Activated CD4-positive, alpha-beta memory T cell treated with anti-CD3 and anti-CD28 coated beads for 36 hours (primary cell): ENCODE data around the gene ACYP2. TPM values are rescaled to one million over a fixed set of nuclear protein-coding genes. Genes with fewer than 3 reads are reported as not detected.
A peak's percentile ranks its signal among the peaks of the same experiment; 100 is the strongest.
"Not testable (repeated sequence)": the region's sequence is repeated elsewhere in the genome, so short reads cannot be mapped to it uniquely, and the experiment has no call there.

Source experiments
- CTCF ChIA-PET: fragments of 350-600 bp; sonication (Branson Sonifier 250); formaldehyde crosslinking; loops from one replicate; lab custom pipeline; 2021; ENCODE audit warnings: antibody characterized with exemption, inconsistent platforms; lab: Charles Lee
- POLR2A ChIA-PET: fragments of 350-600 bp; sonication (Branson Sonifier 250); formaldehyde crosslinking; loops from one replicate; lab custom pipeline; 2021; ENCODE audit warnings: antibody characterized with exemption; lab: Charles Lee
- DNase-seq: peaks from one replicate; pipeline ENCODE4 v3.0.0-alpha.2; 2020
- H3K27ac Mint-ChIP-seq: one replicate; pipeline ENCODE4 v1.8.0; 2021; ENCODE audit warnings: mixed read lengths
- H3K27me3 Mint-ChIP-seq: one replicate; pipeline ENCODE4 v1.8.0; 2021; ENCODE audit warnings: mixed read lengths
- H3K36me3 Mint-ChIP-seq: one replicate; pipeline ENCODE4 v1.8.0; 2021; ENCODE audit warnings: mixed read lengths
- H3K4me1 Mint-ChIP-seq: one replicate; pipeline ENCODE4 v1.8.0; 2021; ENCODE audit warnings: low read depth, mixed read lengths
- H3K4me3 Mint-ChIP-seq: one replicate; pipeline ENCODE4 v1.8.0; 2021; ENCODE audit warnings: mild to moderate bottlenecking, mixed read lengths
- H3K9me3 Mint-ChIP-seq: one replicate; pipeline ENCODE4 v1.8.0; 2021; ENCODE audit warnings: mixed read lengths
- intact Hi-C: fragments of 100-400 bp; cut with micrococcal nuclease; formaldehyde crosslinking; loops from one replicate; pipeline ENCODE4 v1.15.1; 2023
- total RNA-seq, 2 experiments: library from RNA; stranded (reverse); gene quantifications; one replicate each; pipeline ENCODE4 v1.2.3, GENCODE V29; 2021

ACYP2 gene
- total RNA-seq, 2 experiments from 2014 or later = 5.6 to 6.4 TPM

DNA sequence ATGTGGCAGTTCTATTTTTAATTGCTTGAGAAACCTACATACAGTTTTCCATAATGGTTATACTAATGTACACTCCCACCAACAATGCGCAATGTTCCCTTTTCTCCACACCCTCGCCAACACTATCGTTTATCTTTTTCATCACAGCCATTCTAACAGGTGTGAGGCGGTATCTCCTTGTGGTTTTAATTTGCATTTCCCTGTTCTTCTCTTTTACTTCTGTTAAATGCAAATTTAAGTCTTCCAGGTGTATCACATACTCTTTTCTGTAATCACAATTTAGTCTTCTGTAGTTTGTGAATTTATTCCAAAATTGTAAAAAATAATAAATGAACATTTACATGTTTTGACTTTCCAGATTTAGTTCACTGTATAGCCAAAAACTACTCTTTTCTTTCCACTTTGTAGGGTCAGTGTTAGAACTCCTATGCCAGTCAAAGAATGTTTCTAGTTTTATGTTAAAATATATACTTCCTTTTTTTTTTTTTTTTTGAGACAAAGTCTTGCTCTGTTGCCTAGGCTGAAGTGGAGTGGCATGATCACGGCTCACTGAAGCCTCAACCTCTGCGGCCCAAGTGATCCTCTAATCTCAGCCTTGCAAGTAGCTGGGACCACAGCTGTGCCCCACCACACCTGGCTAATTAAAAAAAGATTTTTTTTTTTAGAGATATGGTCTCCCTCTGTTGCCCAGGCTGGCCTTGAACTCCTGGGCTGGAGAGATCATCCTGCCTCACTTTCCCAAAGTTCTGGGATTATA lies 15.4 kb upstream of the ACYP2 start:
- no peak for DNase-seq
- ChIA-PET CTCF (no interaction called here), POLR2A (interaction anchor here (0.6 kb wide), 1 partner anchor 581 kb away, joined by 4 read pairs; no protein-coding TSS in a partner anchor)
- H3K4me1 Mint-ChIP-seq = peaks cover 9% of the 10 kb centered on the region
- no peaks in the 10 kb centered on the region for H3K9me3 Mint-ChIP-seq
- intact Hi-C loops = loop anchor here (5.0 kb wide), 1 partner anchor 48 kb away; no protein-coding TSS in a partner anchor
- H3K36me3 Mint-ChIP-seq = no peaks in the 10 kb centered on the region
- no peak overlapping the region for H3K4me3 Mint-ChIP-seq
- no peak overlapping the region for H3K27ac Mint-ChIP-seq
- H3K27me3 Mint-ChIP-seq = no peaks in the 10 kb centered on the region

DNA sequence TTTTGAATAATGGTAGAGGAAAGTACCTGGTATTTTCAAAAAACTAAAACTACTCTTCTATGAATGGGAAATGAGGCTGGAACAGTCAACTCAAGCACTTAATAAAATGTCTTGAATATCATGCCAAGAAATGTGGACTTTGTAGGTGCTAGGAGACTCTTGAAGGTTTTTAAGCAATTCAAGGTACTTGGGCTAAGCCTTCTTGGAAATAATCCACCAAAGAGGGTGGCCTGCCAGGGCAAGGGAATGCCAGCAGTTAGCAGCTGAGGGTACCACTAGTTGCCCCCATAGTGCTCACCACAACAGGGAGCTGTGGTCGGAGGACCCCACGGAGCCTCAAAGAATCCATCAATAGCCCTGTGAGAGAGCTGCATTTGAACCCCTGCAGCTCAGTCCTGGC lies 14.6 kb upstream of the ACYP2 start:
- intact Hi-C loops = loop anchor here (5.0 kb wide), 1 partner anchor 48 kb away; no protein-coding TSS in a partner anchor
- DNase-seq = no peak
- Mint-ChIP-seq H3K9me3 (no peaks in the 10 kb centered on the region), H3K27ac (no peak overlapping the region), H3K36me3 (no peaks in the 10 kb centered on the region), H3K4me3 (no peak overlapping the region), H3K4me1 (peaks cover 9% of the 10 kb centered on the region), H3K27me3 (no peaks in the 10 kb centered on the region)
- ChIA-PET POLR2A (no interaction called here), CTCF (no interaction called here)

DNA sequence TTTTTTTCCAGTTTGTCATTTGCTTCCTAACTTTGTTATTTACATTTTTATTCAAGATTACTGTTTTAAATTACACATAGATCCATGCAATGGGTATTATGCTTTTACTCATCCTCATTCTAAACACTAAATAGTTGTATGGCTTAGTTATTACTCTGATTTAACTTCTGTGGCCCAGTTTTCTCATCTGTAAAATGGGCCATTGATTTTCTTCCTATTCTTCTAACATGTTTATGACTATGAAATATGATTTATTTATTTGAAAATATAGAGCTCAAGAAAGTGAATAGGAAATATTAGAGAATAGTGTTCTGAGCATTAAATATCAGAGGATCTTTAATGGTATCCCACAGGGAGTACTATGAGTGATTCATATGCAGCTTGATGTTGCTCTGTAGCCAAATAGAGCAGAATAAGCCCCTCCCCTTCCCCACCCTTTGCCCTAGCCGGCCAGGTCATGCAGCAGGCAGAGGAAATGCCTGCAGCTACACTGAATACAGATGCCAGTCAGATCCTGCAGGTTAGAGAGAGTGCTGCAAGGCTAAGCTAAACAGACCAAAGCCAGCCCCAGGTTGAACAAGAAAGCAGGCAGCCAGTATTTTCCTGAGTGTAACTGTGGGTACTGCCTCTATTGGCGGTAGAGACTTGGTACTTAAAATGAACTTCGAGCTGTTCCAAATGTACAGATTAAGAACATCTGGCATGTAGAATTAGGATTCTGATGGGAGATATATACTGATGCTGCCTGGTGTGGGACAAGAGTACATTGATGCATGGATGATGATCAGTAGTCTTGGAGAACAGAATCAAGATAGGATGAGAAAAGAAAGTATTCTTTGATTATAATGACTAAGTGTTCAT lies 11.7 kb upstream of the ACYP2 start:
- no peaks in the 10 kb centered on the region for H3K36me3 Mint-ChIP-seq
- POLR2A ChIA-PET = no interaction called here
- peaks cover 9% of the 10 kb centered on the region for H3K4me1 Mint-ChIP-seq
- H3K4me3 Mint-ChIP-seq = no peak overlapping the region
- H3K27me3 Mint-ChIP-seq = no peaks in the 10 kb centered on the region
- intact Hi-C loops = loop anchor here (5.0 kb wide), 1 partner anchor 51 kb away; no protein-coding TSS in a partner anchor
- CTCF ChIA-PET = interaction anchor here (1.3 to 1.8 kb wide), 4 partner anchors 51 to 601 kb away, joined by 3 to 6 read pairs (median 4); no protein-coding TSS in a partner anchor
- DNase-seq = peak; percentile 53
- no peak overlapping the region for H3K27ac Mint-ChIP-seq
- H3K9me3 Mint-ChIP-seq = no peaks in the 10 kb centered on the region

DNA sequence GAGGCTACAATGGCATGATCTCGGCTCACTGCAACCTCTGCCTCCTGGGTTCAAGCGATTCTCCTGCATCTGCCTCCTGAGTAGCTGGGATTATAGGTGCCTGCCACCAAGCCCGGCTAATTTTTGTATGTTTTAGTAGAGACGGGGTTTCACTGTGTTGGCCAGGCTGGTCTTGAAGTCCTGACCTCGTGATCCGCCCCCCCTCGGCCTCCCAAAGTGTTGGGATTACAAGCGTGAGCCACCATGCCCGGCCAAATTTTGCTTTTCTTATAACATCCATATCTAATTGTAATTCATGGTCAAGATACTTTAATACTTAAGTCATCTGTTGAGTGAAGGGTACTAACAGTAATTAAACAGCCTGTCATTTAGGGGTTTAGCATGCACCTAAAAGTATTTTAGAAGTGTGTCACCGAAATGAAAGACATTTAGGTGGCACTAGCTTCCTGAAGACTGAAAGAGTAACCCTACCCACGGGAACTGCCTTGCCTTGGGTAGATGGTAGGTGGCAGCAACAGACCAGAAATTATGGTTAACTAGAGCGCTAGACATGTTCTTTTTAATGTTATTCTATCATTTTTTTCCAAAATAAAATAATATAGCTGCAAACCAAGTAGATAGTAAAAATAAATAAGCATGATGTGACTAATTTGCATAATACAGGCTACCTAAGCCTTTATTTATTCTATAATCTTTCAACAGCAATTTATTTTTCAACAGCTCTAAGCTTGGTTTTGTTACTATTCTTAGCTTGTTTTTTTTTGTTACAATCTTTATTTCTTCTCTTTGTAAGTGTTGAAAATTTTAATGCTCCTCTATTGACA lies 8.6 kb upstream of the ACYP2 start:
- peak; percentile 58 for DNase-seq
- Mint-ChIP-seq H3K9me3 (no peaks in the 10 kb centered on the region), H3K27ac (no peak overlapping the region), H3K27me3 (no peaks in the 10 kb centered on the region), H3K36me3 (no peaks in the 10 kb centered on the region), H3K4me3 (no peak overlapping the region), H3K4me1 (peaks cover 5% of the 10 kb centered on the region)
- CTCF ChIA-PET = interaction anchor here (0.6 to 2.6 kb wide), 18 partner anchors 9 to 941 kb away, joined by 3 to 31 read pairs (median 4); partner anchors contain the start of genes ACYP2 and PSME4
- intact Hi-C loops = loop anchor here (1.0 to 5.0 kb wide), 4 partner anchors 395 to 731 kb away; no protein-coding TSS in a partner anchor
- POLR2A ChIA-PET = interaction anchor here (0.8 to 1.4 kb wide), 2 partner anchors 9 to 597 kb away, joined by 3 read pairs; no protein-coding TSS in a partner anchor

DNA sequence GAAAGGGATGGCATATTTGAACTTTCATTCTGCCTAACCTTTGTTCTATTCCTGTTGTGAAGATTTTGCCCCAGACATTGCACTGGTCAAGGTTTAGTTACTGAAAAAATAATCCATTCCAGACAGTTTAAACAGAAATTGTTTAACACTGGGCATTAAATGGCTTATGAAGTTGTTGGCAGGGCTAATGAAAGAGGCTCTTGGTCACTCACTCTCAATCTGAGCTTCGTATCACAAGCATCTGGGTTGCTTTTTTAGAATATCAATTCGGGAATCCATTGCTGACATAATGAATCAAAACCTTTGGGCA lies 8.0 kb upstream of the ACYP2 start:
- POLR2A ChIA-PET = interaction anchor here (0.8 to 1.4 kb wide), 2 partner anchors 9 to 597 kb away, joined by 3 read pairs; no protein-coding TSS in a partner anchor
- Mint-ChIP-seq H3K27me3 (no peaks in the 10 kb centered on the region), H3K4me1 (peaks cover 5% of the 10 kb centered on the region), H3K4me3 (no peak overlapping the region), H3K9me3 (no peaks in the 10 kb centered on the region), H3K27ac (no peak overlapping the region), H3K36me3 (no peaks in the 10 kb centered on the region)
- no peak for DNase-seq
- intact Hi-C loops = loop anchor here (1.0 to 5.0 kb wide), 4 partner anchors 395 to 731 kb away; no protein-coding TSS in a partner anchor
- CTCF ChIA-PET = interaction anchor here (0.6 to 2.6 kb wide), 16 partner anchors 8 to 731 kb away, joined by 3 to 31 read pairs (median 5); partner anchors contain the start of genes ACYP2 and PSME4

DNA sequence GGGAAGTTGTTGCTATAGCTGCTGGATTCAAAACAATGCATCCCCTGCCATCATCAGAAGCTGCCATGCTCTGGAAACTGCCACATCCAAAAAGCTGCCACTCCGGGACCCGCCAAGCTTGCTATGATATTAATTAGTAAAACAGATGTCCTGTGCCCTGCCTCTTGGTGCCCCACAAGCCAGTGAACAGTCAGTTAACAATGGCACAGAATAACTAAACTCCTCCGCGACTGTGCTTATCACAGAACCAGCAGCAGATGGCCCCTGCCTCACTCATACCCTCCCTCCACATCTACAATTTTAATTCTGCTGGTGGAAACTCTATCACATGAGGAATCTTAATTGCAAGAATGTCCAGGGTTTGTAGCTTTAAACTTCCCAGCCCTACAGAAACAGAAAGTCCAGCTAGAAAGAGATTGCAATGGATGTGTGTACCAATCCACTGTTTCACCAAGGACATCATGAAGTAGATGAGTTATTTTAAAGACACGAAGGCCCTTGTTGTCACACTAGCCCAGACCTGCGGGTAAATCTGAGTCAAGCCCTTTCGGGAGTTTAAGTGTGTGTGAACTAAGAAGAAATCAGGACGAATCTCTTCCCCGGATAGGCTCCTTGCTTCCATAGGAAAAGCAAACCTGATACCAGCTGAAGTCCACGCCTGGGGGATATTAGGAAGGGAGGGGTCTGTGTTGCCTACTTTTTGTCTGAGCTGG lies 7.4 kb upstream of the ACYP2 start:
- H3K4me3 Mint-ChIP-seq = no peak overlapping the region
- no peak overlapping the region for H3K27ac Mint-ChIP-seq
- intact Hi-C loops = loop anchor here (1.0 to 5.0 kb wide), 4 partner anchors 394 to 730 kb away; no protein-coding TSS in a partner anchor
- H3K9me3 Mint-ChIP-seq = no peaks in the 10 kb centered on the region
- H3K27me3 Mint-ChIP-seq = no peaks in the 10 kb centered on the region
- ChIA-PET POLR2A (no interaction called here), CTCF (interaction anchor here (1.6 to 2.6 kb wide), 7 partner anchors 12 to 731 kb away, joined by 3 to 31 read pairs (median 9); a partner anchor contains a TSS)
- no peak for DNase-seq
- H3K4me1 Mint-ChIP-seq = peaks cover 5% of the 10 kb centered on the region
- no peaks in the 10 kb centered on the region for H3K36me3 Mint-ChIP-seq

DNA sequence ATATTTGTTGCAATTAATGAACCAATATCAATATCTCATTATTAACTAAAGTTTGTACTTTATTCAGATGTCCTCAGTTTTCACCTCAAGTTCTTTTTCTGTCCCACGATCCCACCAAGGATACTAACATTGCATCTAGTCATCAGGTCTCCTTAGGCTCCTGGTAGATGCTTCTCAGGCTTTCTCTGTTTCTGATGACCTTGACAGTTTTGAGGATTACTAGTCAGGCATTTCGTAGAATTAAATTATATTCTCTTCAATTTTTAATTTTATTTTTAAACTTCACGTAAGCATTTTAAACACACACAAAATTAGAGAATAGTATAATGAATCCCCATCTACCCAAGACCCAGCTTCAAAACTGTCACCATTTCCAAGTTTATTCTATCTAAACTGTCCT lies 5.6 kb upstream of the ACYP2 start:
- POLR2A ChIA-PET = no interaction called here
- CTCF ChIA-PET = interaction anchor here (1.2 kb wide), 1 partner anchor 595 kb away, joined by 3 read pairs; no protein-coding TSS in a partner anchor
- H3K27ac Mint-ChIP-seq = no peak overlapping the region
- no peaks in the 10 kb centered on the region for H3K27me3 Mint-ChIP-seq
- H3K36me3 Mint-ChIP-seq = no peaks in the 10 kb centered on the region
- no peak for DNase-seq
- H3K4me1 Mint-ChIP-seq = peaks cover 3% of the 10 kb centered on the region
- no peaks in the 10 kb centered on the region for H3K9me3 Mint-ChIP-seq
- intact Hi-C loops = loop anchor here (5.0 kb wide), 1 partner anchor 392 kb away; no protein-coding TSS in a partner anchor
- H3K4me3 Mint-ChIP-seq = no peak overlapping the region

DNA sequence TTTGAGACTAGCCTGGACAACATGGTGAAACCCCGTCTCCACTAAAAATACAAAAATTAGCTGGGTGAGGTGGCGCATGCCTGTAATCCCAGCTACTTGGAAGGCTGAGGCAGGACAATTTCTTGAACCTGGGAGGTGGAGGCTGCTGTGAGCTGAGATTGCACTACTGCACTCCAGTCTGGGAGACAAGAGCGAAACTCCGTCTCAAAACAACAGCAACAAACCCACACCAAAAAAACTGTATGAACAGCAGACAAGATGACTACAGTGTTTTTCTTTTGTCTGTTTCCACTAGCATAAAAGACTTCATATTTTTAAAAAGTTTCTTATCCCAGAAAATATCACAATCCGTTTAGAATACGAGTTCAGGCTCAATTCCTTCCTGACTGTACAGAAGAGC lies 936 bp upstream of the ACYP2 start:
- intact Hi-C loops = loop anchor here (2.0 kb wide), 3 partner anchors 144 to 1502 kb away; partner anchors contain the start of genes PPP4R3B and PSME4
- DNase-seq, H3K27me3 Mint-ChIP-seq: not testable (repeated sequence)
- POLR2A ChIA-PET = interaction anchor here (1.0 to 1.8 kb wide), 2 partner anchors 60 to 157 kb away, joined by 3 to 5 read pairs; no protein-coding TSS in a partner anchor
- Mint-ChIP-seq H3K9me3 (peaks cover 11% of the 10 kb centered on the region), H3K4me1 (peaks cover 13% of the 10 kb centered on the region), H3K27ac (peak overlapping the region; percentile 99), H3K4me3 (peak overlapping the region; percentile 94), H3K36me3 (peaks cover 10% of the 10 kb centered on the region)
- CTCF ChIA-PET = interaction anchor here (0.6 to 1.5 kb wide), 3 partner anchors 7 to 1142 kb away, joined by 3 to 9 read pairs (median 3); no protein-coding TSS in a partner anchor

DNA sequence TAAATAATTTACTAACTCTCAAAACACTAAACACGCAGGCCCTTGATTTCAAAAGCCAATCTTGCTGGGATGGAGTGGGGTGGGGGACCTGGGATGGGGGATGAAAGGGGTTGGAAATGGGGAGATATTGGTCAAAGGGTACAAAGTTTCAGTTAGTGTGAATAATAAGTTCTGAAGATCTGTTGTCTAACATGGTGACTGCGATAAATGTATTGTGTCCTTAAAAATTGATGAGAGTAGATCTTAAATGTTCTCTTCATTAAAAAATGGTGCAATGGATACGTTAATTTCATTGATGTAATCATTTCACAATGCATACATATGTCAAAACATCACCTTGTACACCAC lies 505 bp upstream of the ACYP2 start:
- Mint-ChIP-seq H3K4me1 (peaks cover 13% of the 10 kb centered on the region), H3K9me3 (peaks cover 11% of the 10 kb centered on the region), H3K4me3 (peak overlapping the region; percentile 94), H3K36me3 (peaks cover 10% of the 10 kb centered on the region), H3K27ac (peak overlapping the region; percentile 99), H3K27me3 (no peaks in the 10 kb centered on the region)
- CTCF ChIA-PET = interaction anchor here (0.6 to 1.5 kb wide), 3 partner anchors 8 to 1142 kb away, joined by 3 to 9 read pairs (median 3); no protein-coding TSS in a partner anchor
- POLR2A ChIA-PET = interaction anchor here (1.0 to 1.8 kb wide), 3 partner anchors 60 to 157 kb away, joined by 3 to 7 read pairs (median 5); partner anchors contain the start of gene PSME4
- intact Hi-C loops = loop anchor here (1.0 to 5.0 kb wide), 6 partner anchors 144 to 1502 kb away; partner anchors contain the start of genes ASB3, EML6, PPP4R3B and PSME4
- no peak for DNase-seq

DNA sequence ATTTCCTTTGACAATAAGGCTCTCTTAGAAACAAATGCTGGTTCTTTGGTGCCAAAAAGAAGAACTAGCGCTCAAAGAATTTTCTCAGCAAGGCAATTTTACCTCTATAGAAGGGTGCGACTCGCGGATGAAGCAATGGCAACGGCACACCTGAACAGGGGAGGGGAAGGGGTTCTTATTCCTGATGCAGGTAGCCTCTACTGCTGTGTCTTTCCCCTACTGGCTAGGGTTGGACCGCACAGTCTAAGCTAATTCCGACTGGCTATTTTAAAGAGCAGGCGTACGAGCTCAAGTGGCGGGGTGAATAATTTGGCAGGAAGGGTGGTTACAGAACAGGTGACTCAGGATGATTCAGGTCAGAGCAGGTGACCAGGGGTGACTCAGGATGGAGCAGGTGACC lies 1.2 kb downstream of the ACYP2 start:
- peaks cover 20% of the 10 kb centered on the region for H3K36me3 Mint-ChIP-seq
- peak overlapping the region; percentile 39 for H3K4me3 Mint-ChIP-seq
- H3K9me3 Mint-ChIP-seq = peaks cover 22% of the 10 kb centered on the region
- intact Hi-C loops = loop anchor here (5.0 kb wide), 1 partner anchor 936 kb away; the partner anchor contains the start of gene RTN4
- peak overlapping the region; percentile 67 for H3K27ac Mint-ChIP-seq
- H3K27me3 Mint-ChIP-seq, DNase-seq: not testable (repeated sequence)
- CTCF ChIA-PET = interaction anchor here (1.6 kb wide), 1 partner anchor 10 kb away, joined by 7 read pairs; no protein-coding TSS in a partner anchor
- POLR2A ChIA-PET = interaction anchor here (0.6 to 1.8 kb wide), 4 partner anchors 9 to 862 kb away, joined by 3 to 7 read pairs (median 4); partner anchors contain the start of gene PSME4
- H3K4me1 Mint-ChIP-seq = peaks cover 13% of the 10 kb centered on the region
